Measurements from ENCODE around the gene PEPD. TPM values are rescaled to one million over a fixed set of nuclear protein-coding genes. Genes with fewer than 3 reads are reported as not detected.

The PEPD gene
- total and polyA plus RNA-seq, 2 of the 4 experiments (the other 2 are of a cell fraction): 36.7 to 88.4 TPM

DNA sequence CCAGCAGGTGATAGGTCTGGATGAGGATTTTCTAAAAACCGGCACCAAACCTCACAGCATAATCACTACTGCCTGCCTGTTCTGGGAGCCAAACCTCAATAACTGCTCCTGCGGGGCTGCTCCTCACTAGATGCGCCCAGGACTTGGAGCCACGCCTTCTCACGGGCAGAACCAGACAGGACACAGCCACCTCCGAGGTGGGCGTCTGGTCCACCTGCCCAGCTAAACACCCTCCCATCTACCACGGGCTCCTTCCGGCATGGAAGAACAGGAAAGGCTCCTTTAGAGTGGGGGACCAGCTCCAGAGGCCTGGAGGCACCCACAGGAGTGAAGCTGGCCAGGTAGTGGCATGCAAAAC, 73.5 kb downstream of the PEPD start:
- Histone ChIP-seq H3K9ac (ENCODE audit: low read depth, low read length) (no peak overlapping the region), H3K18ac (ENCODE audit: low read depth, low read length) (no peak overlapping the region), H4K91ac (ENCODE audit: insufficient read depth, low read depth, low read length) (no peak overlapping the region), H2AK5ac (ENCODE audit: low read depth, low read length) (no peak overlapping the region), H2BK120ac (ENCODE audit: low read depth, low read length) (no peak overlapping the region), H3K23ac (ENCODE audit: low read depth, low read length) (no peak overlapping the region), H4K20me1 (ENCODE audit: insufficient read depth, low read length) (no peaks in the 10 kb centered on the region), H4K8ac (ENCODE audit: low read depth in 2 of 2, low read length in 2 of 2) (no peak overlapping the region), H2BK20ac (ENCODE audit: low read depth, low read length) (no peak overlapping the region), H3K56ac (ENCODE audit: extremely low read depth, insufficient read depth, low read length) (no peak overlapping the region), H3K4me2 (ENCODE audit: low read depth, low read length) (no peak overlapping the region), H3K4ac (ENCODE audit: low read depth, low read length) (no peak overlapping the region), H3K14ac (replicated peaks; ENCODE audit: low read depth, low read length) (no peak overlapping the region), H3K79me1 (ENCODE audit: low read depth in 1 of 2, low read length in 2 of 2) (no peaks in the 10 kb centered on the region), H2AK9ac (replicated peaks; ENCODE audit: low read depth, low read length, poor library complexity) (no peak overlapping the region), H3K4me1 (ENCODE audit: control insufficient read depth, insufficient read depth, low read length) (no peaks in the 10 kb centered on the region), H4K5ac (ENCODE audit: low read depth, low read length) (no peak overlapping the region), H3K4me3 (ENCODE audit: insufficient read depth, low read depth, low read length) (no peak overlapping the region), H3K27ac (ENCODE audit: insufficient read depth, low read length) (no peak overlapping the region), H2AFZ (replicated peaks; ENCODE audit: low read length, poor library complexity) (no peak overlapping the region), H2BK5ac (ENCODE audit: low read depth, low read length, poor library complexity, severe bottlenecking) (no peak overlapping the region), H3K27me3 (ENCODE audit: control insufficient read depth, insufficient read depth, low read length) (no peaks in the 10 kb centered on the region), H3K9me3 (ENCODE audit: control insufficient read depth, insufficient read depth, low read length) (no peaks in the 10 kb centered on the region), H2BK15ac (ENCODE audit: low read depth, low read length) (no peak overlapping the region), H3K9me1 (ENCODE audit: insufficient read depth, low read length) (peaks cover 13% of the 10 kb centered on the region; the same call in 1 of the 2 replicates), H3K36me3 (ENCODE audit: control insufficient read depth, insufficient read depth, low read length) (no peaks in the 10 kb centered on the region)
- dilution Hi-C loops (cut with HindIII; ENCODE audit: low sequenced_read_pairs, unreplicated experiment) (no loop called here), intact Hi-C loops (cut with micrococcal nuclease) (no loop called here), in situ Hi-C loops (cut with MboI; ENCODE audit: low sequenced_read_pairs) (no loop called here)
- ChIA-PET POLR2A (ENCODE audit: unreplicated experiment) (interaction anchor here (0.6 kb wide), 1 partner anchor 65 kb away, joined by 4 read pairs; no protein-coding TSS in a partner anchor), CTCF (no interaction called here)
- no CpG with 5 or more reads among the region's 9 CpGs for WGBS, 2 experiments (ENCODE audit: extremely low coverage in 2 of 2, insufficient read length in 1 of 2)
- ATAC-seq (ENCODE audit: low read depth) (no peak), DNase-seq (no peak)
- no TSS peak for BruUV-seq (replicated peaks)
- TF ChIP-seq BHLHE40 (IDR thresholded peaks at IDR 0.05; ENCODE audit: low read depth, low read length) (no peak), RCOR1 (IDR thresholded peaks at IDR 0.05; ENCODE audit: insufficient replicate concordance, low read length) (no peak), POLR2A (IDR thresholded peaks at IDR 0.05; ENCODE audit: low read depth, low read length) (no peak), FOS (IDR thresholded peaks at IDR 0.05; ENCODE audit: low read depth, low read length) (no peak)
- TF ChIP-seq, protein P1, sequence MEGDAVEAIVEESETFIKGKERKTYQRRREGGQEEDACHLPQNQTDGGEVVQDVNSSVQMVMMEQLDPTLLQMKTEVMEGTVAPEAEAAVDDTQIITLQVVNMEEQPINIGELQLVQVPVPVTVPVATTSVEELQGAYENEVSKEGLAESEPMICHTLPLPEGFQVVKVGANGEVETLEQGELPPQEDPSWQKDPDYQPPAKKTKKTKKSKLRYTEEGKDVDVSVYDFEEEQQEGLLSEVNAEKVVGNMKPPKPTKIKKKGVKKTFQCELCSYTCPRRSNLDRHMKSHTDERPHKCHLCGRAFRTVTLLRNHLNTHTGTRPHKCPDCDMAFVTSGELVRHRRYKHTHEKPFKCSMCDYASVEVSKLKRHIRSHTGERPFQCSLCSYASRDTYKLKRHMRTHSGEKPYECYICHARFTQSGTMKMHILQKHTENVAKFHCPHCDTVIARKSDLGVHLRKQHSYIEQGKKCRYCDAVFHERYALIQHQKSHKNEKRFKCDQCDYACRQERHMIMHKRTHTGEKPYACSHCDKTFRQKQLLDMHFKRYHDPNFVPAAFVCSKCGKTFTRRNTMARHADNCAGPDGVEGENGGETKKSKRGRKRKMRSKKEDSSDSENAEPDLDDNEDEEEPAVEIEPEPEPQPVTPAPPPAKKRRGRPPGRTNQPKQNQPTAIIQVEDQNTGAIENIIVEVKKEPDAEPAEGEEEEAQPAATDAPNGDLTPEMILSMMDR (conservative IDR thresholded peaks at IDR 0.05; ENCODE audit: low read depth, low read length): no peak
